ENCODE results near the gene ZMIZ1. TPM values are rescaled to one million over a fixed set of nuclear protein-coding genes. Genes with fewer than 3 reads are reported as not detected.

The ZMIZ1 gene
- total RNA-seq, 2 experiments from 2014 or later: 14.6 to 15.5 TPM

DNA sequence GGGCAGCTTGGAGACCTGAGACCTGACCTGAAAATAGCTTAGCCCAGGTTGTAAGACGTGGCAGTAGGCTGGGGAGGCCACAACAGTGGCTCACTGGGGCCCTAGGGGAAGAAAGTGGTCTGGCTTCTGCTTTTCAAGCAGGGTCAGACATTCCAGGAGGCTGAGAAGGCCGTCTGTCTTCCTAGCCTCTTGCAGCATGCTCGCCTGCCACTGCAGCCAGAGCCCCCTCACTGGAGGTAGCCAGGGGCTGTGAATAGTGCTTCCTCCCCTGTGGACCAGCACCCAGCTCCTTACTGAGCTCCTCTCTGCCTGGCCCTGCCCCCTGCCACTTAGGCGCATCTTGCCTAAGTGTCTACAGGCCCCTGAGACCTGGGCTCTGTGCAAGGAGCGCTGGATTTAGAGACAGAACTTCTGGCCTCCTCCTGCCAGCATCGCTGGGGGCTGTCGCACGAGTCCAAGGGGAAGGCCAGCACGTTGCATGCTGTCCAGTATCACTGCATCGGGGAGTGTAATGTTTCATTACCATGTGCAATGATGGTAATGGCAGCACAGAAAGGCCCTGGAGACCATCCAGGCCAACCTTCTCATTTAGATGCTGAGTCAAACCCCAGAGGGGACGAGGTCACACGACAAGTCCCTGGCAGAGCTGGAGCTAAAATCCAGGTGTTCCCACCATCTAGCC is 12.7 kb downstream of the ZMIZ1 start:
- Mint-ChIP-seq H3K27me3 (no peaks in the 10 kb centered on the region), H3K9me3 (no peaks in the 10 kb centered on the region), H3K4me3 (no peak overlapping the region), H3K27ac (no peak overlapping the region), H3K4me1 (ENCODE audit: low read depth) (peaks cover 44% of the 10 kb centered on the region), H3K36me3 (ENCODE audit: low read depth) (no peaks in the 10 kb centered on the region)
- Histone ChIP-seq H3K27me3 (ENCODE audit: control insufficient read depth in 1 of 2, insufficient read depth in 2 of 2, low read length in 2 of 2) (no peaks in the 10 kb centered on the region), H3K9me3 (ENCODE audit: control insufficient read depth in 1 of 2, insufficient read depth in 1 of 2, low read length in 2 of 2) (no peaks in the 10 kb centered on the region), H3K4me1 (ENCODE audit: insufficient read depth, low read length) (peaks cover 75% of the 10 kb centered on the region), H3K4me3 (ENCODE audit: low read length) (no peak overlapping the region), H3K36me3 (ENCODE audit: insufficient read depth, low read length) (peaks cover 4% of the 10 kb centered on the region), H3K27ac (ENCODE audit: low read depth in 1 of 2, low read length in 2 of 2) (no peak overlapping the region)
- POLR2A ChIA-PET: no interaction called here
- DNase-seq (no peak), ATAC-seq (ENCODE audit: poor library complexity) (no peak)
- CTCF ChIA-PET: no interaction called here
- TF ChIP-seq, protein P1, sequence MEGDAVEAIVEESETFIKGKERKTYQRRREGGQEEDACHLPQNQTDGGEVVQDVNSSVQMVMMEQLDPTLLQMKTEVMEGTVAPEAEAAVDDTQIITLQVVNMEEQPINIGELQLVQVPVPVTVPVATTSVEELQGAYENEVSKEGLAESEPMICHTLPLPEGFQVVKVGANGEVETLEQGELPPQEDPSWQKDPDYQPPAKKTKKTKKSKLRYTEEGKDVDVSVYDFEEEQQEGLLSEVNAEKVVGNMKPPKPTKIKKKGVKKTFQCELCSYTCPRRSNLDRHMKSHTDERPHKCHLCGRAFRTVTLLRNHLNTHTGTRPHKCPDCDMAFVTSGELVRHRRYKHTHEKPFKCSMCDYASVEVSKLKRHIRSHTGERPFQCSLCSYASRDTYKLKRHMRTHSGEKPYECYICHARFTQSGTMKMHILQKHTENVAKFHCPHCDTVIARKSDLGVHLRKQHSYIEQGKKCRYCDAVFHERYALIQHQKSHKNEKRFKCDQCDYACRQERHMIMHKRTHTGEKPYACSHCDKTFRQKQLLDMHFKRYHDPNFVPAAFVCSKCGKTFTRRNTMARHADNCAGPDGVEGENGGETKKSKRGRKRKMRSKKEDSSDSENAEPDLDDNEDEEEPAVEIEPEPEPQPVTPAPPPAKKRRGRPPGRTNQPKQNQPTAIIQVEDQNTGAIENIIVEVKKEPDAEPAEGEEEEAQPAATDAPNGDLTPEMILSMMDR (IDR thresholded peaks at IDR 0.05): no peak
- intact Hi-C loops (cut with DNase I, micrococcal nuclease): no loop called here

DNA sequence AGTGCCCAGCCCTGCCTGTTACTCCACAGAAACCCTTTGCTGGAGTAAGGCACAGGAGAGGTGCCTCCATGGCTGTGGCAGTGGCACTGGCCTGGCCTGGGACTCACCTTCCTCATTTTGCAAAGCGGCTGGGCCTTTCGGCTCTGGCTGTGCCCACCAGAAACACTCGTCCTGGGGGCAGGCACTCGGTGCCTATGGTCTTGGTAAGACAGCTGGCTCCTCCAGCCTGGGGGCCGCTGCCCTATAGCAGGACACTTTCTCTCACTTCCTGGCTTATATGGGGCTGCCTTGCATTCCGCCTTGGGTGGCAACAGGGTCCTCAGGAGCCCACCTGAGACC is 13.2 kb downstream of the ZMIZ1 start:
- Mint-ChIP-seq H3K27ac (no peak overlapping the region), H3K27me3 (no peaks in the 10 kb centered on the region), H3K36me3 (ENCODE audit: low read depth) (no peaks in the 10 kb centered on the region), H3K4me3 (no peak overlapping the region), H3K9me3 (no peaks in the 10 kb centered on the region), H3K4me1 (ENCODE audit: low read depth) (peaks cover 48% of the 10 kb centered on the region)
- ATAC-seq (ENCODE audit: poor library complexity) (no peak), DNase-seq (no peak)
- CTCF ChIA-PET: no interaction called here
- Histone ChIP-seq H3K36me3 (ENCODE audit: insufficient read depth, low read length) (peaks cover 4% of the 10 kb centered on the region), H3K4me1 (ENCODE audit: insufficient read depth, low read length) (peaks cover 75% of the 10 kb centered on the region), H3K4me3 (ENCODE audit: low read length) (no peak overlapping the region), H3K27ac (ENCODE audit: low read depth in 1 of 2, low read length in 2 of 2) (no peak overlapping the region), H3K9me3 (ENCODE audit: control insufficient read depth in 1 of 2, insufficient read depth in 1 of 2, low read length in 2 of 2) (no peaks in the 10 kb centered on the region), H3K27me3 (ENCODE audit: control insufficient read depth in 1 of 2, insufficient read depth in 2 of 2, low read length in 2 of 2) (no peaks in the 10 kb centered on the region)
- intact Hi-C loops (cut with DNase I, micrococcal nuclease): no loop called here
- TF ChIP-seq, protein P1 (IDR thresholded peaks at IDR 0.05): no peak
- POLR2A ChIA-PET: no interaction called here

DNA sequence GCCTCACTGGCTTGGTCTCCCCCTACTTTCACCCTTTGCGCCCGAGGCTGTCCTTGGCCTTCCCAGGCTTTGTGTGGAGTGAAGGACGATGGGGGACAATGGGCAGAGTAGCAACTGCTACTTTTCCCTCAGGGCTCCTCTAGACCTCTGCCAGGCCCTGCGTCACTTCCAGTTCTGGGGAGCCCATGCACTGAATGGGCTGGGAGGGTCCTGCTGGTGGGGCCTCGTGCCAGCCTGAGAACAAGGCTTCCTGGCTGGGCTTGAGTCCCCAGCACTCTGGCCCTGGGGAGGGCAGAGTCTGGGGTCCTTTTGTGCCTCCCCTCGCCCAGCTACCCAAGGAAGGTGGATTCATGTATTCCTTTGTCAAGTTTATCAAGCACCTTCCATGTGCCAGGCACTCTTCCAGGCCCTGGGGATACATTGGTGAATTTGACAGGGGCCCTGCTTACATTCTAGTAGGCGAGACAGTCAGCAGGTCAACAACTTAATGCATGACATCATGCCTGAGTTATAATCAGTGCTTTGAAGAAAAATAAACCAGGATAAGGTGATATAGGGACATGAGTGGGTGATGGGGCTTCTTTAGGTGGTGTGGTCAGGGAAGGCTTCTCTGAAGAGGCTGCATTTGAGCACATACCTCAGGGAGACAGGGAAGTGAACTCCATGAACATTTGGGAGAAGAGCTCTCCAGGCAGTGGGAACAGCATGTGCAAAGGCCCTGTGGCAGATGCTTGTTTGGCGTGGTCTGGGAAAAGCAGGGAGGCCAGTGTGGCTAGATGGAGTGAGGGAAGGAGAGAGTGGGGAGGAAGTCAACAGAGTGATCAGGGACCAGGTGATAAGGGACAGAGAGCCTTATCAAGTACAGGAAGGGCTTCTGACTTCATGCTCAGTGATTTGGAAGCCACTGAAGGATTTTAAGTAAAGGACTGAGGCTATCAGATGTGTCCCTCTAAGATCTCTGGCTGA is 14.1 kb downstream of the ZMIZ1 start:
- no peaks in the 10 kb centered on the region for H3K36me3 ChIP-seq (ENCODE audit: insufficient read depth, low read length)
- no peaks in the 10 kb centered on the region for H3K27me3 ChIP-seq (ENCODE audit: control insufficient read depth in 1 of 2, insufficient read depth in 2 of 2, low read length in 2 of 2)
- ATAC-seq (ENCODE audit: poor library complexity) (no peak), DNase-seq (no peak)
- intact Hi-C loops (cut with DNase I, micrococcal nuclease): no loop called here
- CTCF ChIA-PET: no interaction called here
- H3K4me3 ChIP-seq (ENCODE audit: low read length): no peak overlapping the region
- no peak overlapping the region for H3K4me3 Mint-ChIP-seq
- H3K27ac ChIP-seq (ENCODE audit: low read depth in 1 of 2, low read length in 2 of 2): no peak overlapping the region
- H3K27me3 Mint-ChIP-seq: no peaks in the 10 kb centered on the region
- TF ChIP-seq, protein P1 (IDR thresholded peaks at IDR 0.05): no peak
- H3K4me1 ChIP-seq (ENCODE audit: insufficient read depth, low read length): peaks cover 75% of the 10 kb centered on the region
- H3K9me3 Mint-ChIP-seq: no peaks in the 10 kb centered on the region
- POLR2A ChIA-PET: no interaction called here
- no peak overlapping the region for H3K27ac Mint-ChIP-seq
- H3K36me3 Mint-ChIP-seq (ENCODE audit: low read depth): no peaks in the 10 kb centered on the region
- peaks cover 51% of the 10 kb centered on the region for H3K4me1 Mint-ChIP-seq (ENCODE audit: low read depth)
- H3K9me3 ChIP-seq (ENCODE audit: control insufficient read depth in 1 of 2, insufficient read depth in 1 of 2, low read length in 2 of 2): no peaks in the 10 kb centered on the region

Data from CD4-positive, alpha-beta T cell (primary cell).